ENCODE measurements around the gene VWDE. TPM values are rescaled to one million over a fixed set of nuclear protein-coding genes. Genes with fewer than 3 reads are reported as not detected.

VWDE gene
- total RNA-seq, 5 donors from 2014 or later (not counting 1 experiment from before 2014, with no cell fraction given): 0.13 to 5.0 (median 0.79) TPM

DNA sequence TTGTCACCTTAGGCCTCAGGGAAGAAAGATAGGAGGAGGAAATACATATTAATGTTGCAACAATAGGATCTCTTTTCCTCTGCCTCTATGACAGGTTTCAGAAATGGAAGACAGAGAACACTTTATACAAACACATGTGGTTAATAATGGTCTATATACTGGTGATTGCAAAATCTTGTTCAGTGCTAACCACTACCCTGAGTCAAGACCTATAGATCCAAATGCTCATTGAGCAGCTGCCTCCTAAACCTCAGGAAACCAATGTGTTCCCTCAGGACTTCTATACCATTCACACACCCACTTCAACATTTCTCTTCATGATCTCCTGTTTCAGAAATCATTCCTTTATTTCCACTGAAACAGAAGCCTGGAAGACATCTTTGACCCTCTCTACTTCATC is 32.5 kb upstream of the VWDE start:
- H3K9me3 Mint-ChIP-seq: no peaks in the 10 kb centered on the region
- Histone ChIP-seq H3K4me3 (ENCODE audit: control insufficient read depth in 1 of 2, extremely low read depth in 1 of 2, low read length in 1 of 2) (no peak overlapping the region), H3K9me3 (no peaks in the 10 kb centered on the region), H3K36me3 (ENCODE audit: control insufficient read depth in 2 of 2, extremely low read depth in 1 of 2, insufficient read depth in 1 of 2, low read length in 1 of 2) (no peaks in the 10 kb centered on the region), H3K27ac (ENCODE audit: low read length) (no peak overlapping the region), H3K27me3 (replicated peaks in 1 of 2; ENCODE audit: control insufficient read depth in 2 of 2, extremely low read depth in 1 of 2, insufficient read depth in 2 of 2, low read length in 1 of 2) (no peaks in the 10 kb centered on the region), H3K4me1 (ENCODE audit: control insufficient read depth in 1 of 2, extremely low read depth in 1 of 2, insufficient read depth in 2 of 2, low read length in 2 of 2) (no peaks in the 10 kb centered on the region)
- H3K27ac Mint-ChIP-seq: no peak overlapping the region
- ChIA-PET CTCF (interaction anchor here in 1 of 2 donors (0.6 kb wide), 1 partner anchor 1041 kb away, joined by 3 read pairs; no protein-coding TSS in a partner anchor), POLR2A (no interaction called here)
- no peak overlapping the region for H3K4me3 Mint-ChIP-seq
- no peaks in the 10 kb centered on the region for H3K4me1 Mint-ChIP-seq
- DNase-seq (no peak), ATAC-seq (replicated peaks in 1 of 4) (no peak)
- no peaks in the 10 kb centered on the region for H3K36me3 Mint-ChIP-seq
- peaks cover 4 to 9% of the 10 kb centered on the region in 2 donors for H3K27me3 Mint-ChIP-seq

DNA sequence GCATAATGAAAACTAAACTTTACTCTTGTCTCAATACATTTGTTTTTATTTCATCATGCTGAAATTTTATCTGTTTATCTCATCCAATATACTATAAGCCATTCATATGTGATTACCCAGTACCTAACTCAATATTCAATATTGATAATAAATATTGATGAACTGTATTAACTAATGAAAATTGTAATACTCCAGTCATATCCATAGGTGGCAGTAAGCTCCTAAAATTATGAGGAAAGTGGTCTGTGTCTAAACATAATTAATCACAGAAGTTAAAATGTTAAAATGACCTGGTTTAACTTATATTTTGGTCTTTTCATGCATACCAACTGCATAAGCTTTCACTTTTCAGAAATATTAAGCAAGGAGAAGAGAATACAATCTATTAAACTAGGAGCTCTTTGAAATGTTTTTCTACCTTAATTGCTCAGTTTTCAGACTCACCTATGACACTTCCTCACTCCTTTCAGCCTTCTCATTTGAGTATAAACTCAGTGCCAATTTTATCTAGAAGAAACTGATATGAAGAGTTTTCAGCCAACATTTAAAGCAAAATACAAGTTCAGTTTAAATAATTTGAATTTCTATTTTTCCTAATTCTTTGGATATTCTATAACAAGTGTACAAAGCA is 30.5 kb upstream of the VWDE start:
- Mint-ChIP-seq H3K4me1 (no peaks in the 10 kb centered on the region), H3K27me3 (peaks cover 3 to 14% of the 10 kb centered on the region in 2 donors), H3K9me3 (no peaks in the 10 kb centered on the region), H3K36me3 (no peaks in the 10 kb centered on the region), H3K27ac (no peak overlapping the region), H3K4me3 (no peak overlapping the region)
- ATAC-seq (replicated peaks in 1 of 4) (no peak), DNase-seq (no peak)
- no peaks in the 10 kb centered on the region for H3K36me3 ChIP-seq (ENCODE audit: control insufficient read depth in 2 of 2, extremely low read depth in 1 of 2, insufficient read depth in 1 of 2, low read length in 1 of 2)
- no peaks in the 10 kb centered on the region for H3K27me3 ChIP-seq (replicated peaks in 1 of 2; ENCODE audit: control insufficient read depth in 2 of 2, extremely low read depth in 1 of 2, insufficient read depth in 2 of 2, low read length in 1 of 2)
- ChIA-PET CTCF (interaction anchor here in 1 of 2 donors (0.6 to 1.2 kb wide), 4 partner anchors 24 to 56 kb away, joined by 3 to 6 read pairs (median 4); no protein-coding TSS in a partner anchor), POLR2A (interaction anchor here in 1 of 2 donors (0.6 kb wide), 1 partner anchor 14 kb away, joined by 4 read pairs; no protein-coding TSS in a partner anchor)
- no peaks in the 10 kb centered on the region for H3K4me1 ChIP-seq (ENCODE audit: control insufficient read depth in 1 of 2, extremely low read depth in 1 of 2, insufficient read depth in 2 of 2, low read length in 2 of 2)
- H3K4me3 ChIP-seq (ENCODE audit: control insufficient read depth in 1 of 2, extremely low read depth in 1 of 2, low read length in 1 of 2): no peak overlapping the region
- H3K27ac ChIP-seq (ENCODE audit: low read length): no peak overlapping the region
- no peaks in the 10 kb centered on the region for H3K9me3 ChIP-seq

DNA sequence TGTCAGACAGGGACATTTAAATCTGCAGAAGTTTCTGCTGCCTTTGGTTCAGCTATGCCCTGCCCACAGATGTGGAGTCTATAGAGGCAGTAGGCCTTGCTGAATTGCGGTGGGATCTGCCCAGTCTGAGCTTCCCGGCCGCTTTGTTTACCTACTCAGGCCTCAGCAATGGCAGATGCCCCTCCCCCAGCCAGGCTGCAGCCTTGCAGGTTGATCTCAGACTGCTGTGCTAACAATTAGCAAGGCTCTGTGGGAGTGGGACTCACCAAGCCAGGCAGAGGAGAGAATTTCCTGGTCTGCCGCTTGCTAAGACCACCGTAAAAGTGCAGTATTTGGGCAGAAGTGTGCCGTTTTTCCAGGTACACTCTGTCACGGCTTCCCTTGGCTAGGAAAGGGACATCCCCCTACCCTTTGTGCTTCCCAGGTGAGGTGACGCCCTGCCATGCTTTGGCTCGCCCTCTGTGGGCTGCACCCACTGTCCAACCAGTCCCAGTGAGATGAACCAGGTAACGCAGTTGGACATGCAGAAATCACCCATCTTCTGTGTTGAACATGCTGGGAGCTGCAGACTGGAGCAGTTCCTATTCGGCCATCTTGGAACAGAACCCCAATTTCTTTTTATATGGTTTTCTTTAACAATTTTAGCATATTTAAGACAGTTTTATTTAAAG is 28.4 kb upstream of the VWDE start:
- peaks cover 8 to 15% of the 10 kb centered on the region in 2 donors for H3K27me3 Mint-ChIP-seq
- ChIA-PET CTCF (no interaction called here), POLR2A (no interaction called here)
- WGBS (ENCODE audit: insufficient coverage): 87% methylated on average over 7 of the region's 11 CpGs
- no peaks in the 10 kb centered on the region for H3K4me1 Mint-ChIP-seq
- Histone ChIP-seq H3K36me3 (ENCODE audit: control insufficient read depth in 2 of 2, extremely low read depth in 1 of 2, insufficient read depth in 1 of 2, low read length in 1 of 2) (no peaks in the 10 kb centered on the region), H3K4me1 (ENCODE audit: control insufficient read depth in 1 of 2, extremely low read depth in 1 of 2, insufficient read depth in 2 of 2, low read length in 2 of 2) (no peaks in the 10 kb centered on the region), H3K4me3 (ENCODE audit: control insufficient read depth in 1 of 2, extremely low read depth in 1 of 2, low read length in 1 of 2) (no peak overlapping the region), H3K9me3 (no peaks in the 10 kb centered on the region), H3K27ac (ENCODE audit: low read length) (no peak overlapping the region), H3K27me3 (replicated peaks in 1 of 2; ENCODE audit: control insufficient read depth in 2 of 2, extremely low read depth in 1 of 2, insufficient read depth in 2 of 2, low read length in 1 of 2) (no peaks in the 10 kb centered on the region)
- no peak overlapping the region for H3K27ac Mint-ChIP-seq
- ATAC-seq (replicated peaks in 1 of 4): no peak
- no peak for DNase-seq
- H3K36me3 Mint-ChIP-seq: no peaks in the 10 kb centered on the region
- H3K9me3 Mint-ChIP-seq: peaks cover 0 to 7% (median 0%) of the 10 kb centered on the region in 3 donors
- H3K4me3 Mint-ChIP-seq: no peak overlapping the region

DNA sequence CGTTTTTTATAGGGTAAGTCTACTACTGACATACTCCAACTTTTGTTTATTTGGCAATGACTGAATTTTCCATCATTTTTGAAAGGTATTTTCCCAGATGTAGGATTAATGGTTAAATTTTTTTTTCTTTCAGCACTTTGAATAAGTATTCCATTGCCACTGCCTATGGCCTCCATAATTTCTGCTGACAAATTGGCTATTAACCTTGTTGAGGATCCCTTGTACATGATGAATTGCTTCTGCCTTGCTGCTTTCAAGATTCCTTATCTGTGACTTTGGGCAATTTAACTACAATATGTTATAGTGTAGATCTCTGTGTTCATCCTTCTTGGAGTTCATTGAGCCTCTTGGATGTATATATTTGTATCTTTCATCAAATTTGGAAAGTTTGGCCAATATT is 21.6 kb upstream of the VWDE start:
- peaks cover 0 to 2% of the 10 kb centered on the region in 2 experiments for H3K27me3 ChIP-seq (replicated peaks in 1 of 2; ENCODE audit: control insufficient read depth in 2 of 2, extremely low read depth in 1 of 2, insufficient read depth in 2 of 2, low read length in 1 of 2)
- CTCF ChIA-PET: no interaction called here
- no peak for ATAC-seq (replicated peaks in 1 of 4)
- Mint-ChIP-seq H3K4me3 (no peak overlapping the region), H3K36me3 (no peaks in the 10 kb centered on the region), H3K27me3 (peaks cover 10 to 11% of the 10 kb centered on the region in 2 donors), H3K9me3 (peaks cover 0 to 7% (median 5%) of the 10 kb centered on the region in 3 donors), H3K4me1 (no peaks in the 10 kb centered on the region), H3K27ac (no peak overlapping the region)
- POLR2A ChIA-PET: no interaction called here
- H3K36me3 ChIP-seq (ENCODE audit: control insufficient read depth in 2 of 2, extremely low read depth in 1 of 2, insufficient read depth in 1 of 2, low read length in 1 of 2): no peaks in the 10 kb centered on the region
- DNase-seq: no peak
- no peaks in the 10 kb centered on the region for H3K4me1 ChIP-seq (ENCODE audit: control insufficient read depth in 1 of 2, extremely low read depth in 1 of 2, insufficient read depth in 2 of 2, low read length in 2 of 2)
- H3K27ac ChIP-seq (ENCODE audit: low read length): no peak overlapping the region
- no peaks in the 10 kb centered on the region for H3K9me3 ChIP-seq
- no peak overlapping the region for H3K4me3 ChIP-seq (ENCODE audit: control insufficient read depth in 1 of 2, extremely low read depth in 1 of 2, low read length in 1 of 2)
- WGBS (ENCODE audit: insufficient coverage): no CpG with 5 or more reads among the region's 1 CpG

DNA sequence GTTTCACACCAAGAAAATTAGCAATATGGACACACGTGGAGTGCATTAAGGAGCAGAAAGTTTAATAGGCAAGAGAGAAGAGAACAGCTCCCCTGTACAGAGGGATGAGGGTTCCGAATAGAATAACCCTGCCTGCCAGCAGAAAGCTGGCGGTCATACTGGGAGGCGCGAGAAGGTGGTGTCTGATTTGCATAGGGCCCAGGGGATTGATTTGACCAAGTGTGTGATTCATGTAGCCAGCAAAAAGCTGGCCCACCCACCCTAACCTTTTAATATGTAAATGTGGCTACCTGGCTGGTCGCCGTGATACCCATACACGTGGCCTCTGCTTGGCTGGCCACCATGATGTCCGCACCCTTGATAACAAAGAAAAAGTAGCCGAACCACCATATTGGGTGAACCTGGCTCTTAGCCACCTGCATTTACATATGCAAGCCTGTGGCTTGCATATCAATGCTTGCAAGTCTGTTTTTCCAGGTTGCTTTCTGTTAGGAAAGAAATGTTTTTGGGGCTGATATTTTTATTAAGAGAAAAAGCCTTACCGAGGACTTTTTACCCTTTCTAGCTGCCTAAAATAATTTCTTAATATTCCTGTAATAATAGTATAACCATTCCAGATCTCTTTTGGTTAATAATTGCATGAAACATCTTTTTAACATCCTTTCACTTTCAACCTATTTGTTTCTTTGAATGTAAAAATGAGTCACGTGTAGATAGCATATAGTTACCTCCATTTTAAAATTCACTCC is 20.5 kb upstream of the VWDE start:
- no peak overlapping the region for H3K27ac Mint-ChIP-seq
- ChIA-PET POLR2A (no interaction called here), CTCF (no interaction called here)

DNA sequence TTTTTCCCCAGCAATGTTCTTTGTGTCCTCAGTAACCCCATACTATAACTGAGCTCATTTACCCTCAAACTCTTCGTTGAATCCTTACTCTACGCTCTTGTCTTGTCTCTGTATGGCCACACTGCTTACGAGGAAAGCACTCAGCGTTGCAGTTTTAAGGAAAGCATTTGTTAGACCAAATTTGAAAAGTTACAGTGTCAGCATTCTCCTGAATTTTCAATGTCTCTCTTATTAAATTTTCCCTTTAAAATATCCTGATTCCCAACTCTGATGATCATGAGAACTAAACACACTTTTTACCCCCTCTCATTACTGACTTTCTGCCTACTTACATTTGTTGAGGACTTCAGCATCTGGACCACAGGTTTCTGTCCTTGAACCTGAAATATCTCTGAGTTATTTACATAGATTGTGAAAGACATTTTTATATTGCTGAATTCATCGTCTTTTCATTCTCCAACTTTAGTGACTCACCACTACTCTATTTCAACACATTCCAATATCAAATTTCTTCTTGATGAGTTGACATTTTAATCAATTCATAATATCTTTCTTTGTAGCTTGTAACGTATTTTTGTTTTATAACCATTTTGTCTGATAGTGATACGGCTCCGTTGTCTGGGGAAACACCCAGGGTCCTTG is 19.8 kb upstream of the VWDE start:
- H3K27ac ChIP-seq (ENCODE audit: low read length): no peak overlapping the region
- H3K4me1 ChIP-seq (ENCODE audit: control insufficient read depth in 1 of 2, extremely low read depth in 1 of 2, insufficient read depth in 2 of 2, low read length in 2 of 2): no peaks in the 10 kb centered on the region
- ATAC-seq (replicated peaks in 1 of 4): no peak
- H3K36me3 Mint-ChIP-seq: no peaks in the 10 kb centered on the region
- H3K4me3 ChIP-seq (ENCODE audit: control insufficient read depth in 1 of 2, extremely low read depth in 1 of 2, low read length in 1 of 2): no peak overlapping the region
- H3K27ac Mint-ChIP-seq: no peak overlapping the region
- peaks cover 0 to 7% (median 5%) of the 10 kb centered on the region in 3 donors for H3K9me3 Mint-ChIP-seq
- H3K27me3 ChIP-seq (replicated peaks in 1 of 2; ENCODE audit: control insufficient read depth in 2 of 2, extremely low read depth in 1 of 2, insufficient read depth in 2 of 2, low read length in 1 of 2): peaks cover 0 to 2% of the 10 kb centered on the region in 2 experiments
- no peaks in the 10 kb centered on the region for H3K36me3 ChIP-seq (ENCODE audit: control insufficient read depth in 2 of 2, extremely low read depth in 1 of 2, insufficient read depth in 1 of 2, low read length in 1 of 2)
- POLR2A ChIA-PET: no interaction called here
- H3K27me3 Mint-ChIP-seq: peaks cover 8% of the 10 kb centered on the region in 2 donors
- no peaks in the 10 kb centered on the region for H3K9me3 ChIP-seq
- no peaks in the 10 kb centered on the region for H3K4me1 Mint-ChIP-seq
- CTCF ChIA-PET: no interaction called here
- no peak for DNase-seq
- WGBS (ENCODE audit: insufficient coverage): 82% methylated on average over 7 of the region's 8 CpGs
- H3K4me3 Mint-ChIP-seq: no peak overlapping the region

More for the DNA sequence above, 20.5 kb upstream of the VWDE start:
- Mint-ChIP-seq H3K27me3 (peaks cover 6 to 8% of the 10 kb centered on the region in 2 donors), H3K4me1 (no peaks in the 10 kb centered on the region), H3K36me3 (no peaks in the 10 kb centered on the region), H3K4me3 (no peak overlapping the region), H3K9me3 (peaks cover 0 to 7% (median 5%) of the 10 kb centered on the region in 3 donors)
- Histone ChIP-seq H3K4me1 (ENCODE audit: control insufficient read depth in 1 of 2, extremely low read depth in 1 of 2, insufficient read depth in 2 of 2, low read length in 2 of 2) (no peaks in the 10 kb centered on the region), H3K27ac (ENCODE audit: low read length) (no peak overlapping the region), H3K4me3 (ENCODE audit: control insufficient read depth in 1 of 2, extremely low read depth in 1 of 2, low read length in 1 of 2) (no peak overlapping the region), H3K9me3 (no peaks in the 10 kb centered on the region), H3K27me3 (replicated peaks in 1 of 2; ENCODE audit: control insufficient read depth in 2 of 2, extremely low read depth in 1 of 2, insufficient read depth in 2 of 2, low read length in 1 of 2) (peaks cover 0 to 2% of the 10 kb centered on the region in 2 experiments), H3K36me3 (ENCODE audit: control insufficient read depth in 2 of 2, extremely low read depth in 1 of 2, insufficient read depth in 1 of 2, low read length in 1 of 2) (no peaks in the 10 kb centered on the region)
- WGBS (ENCODE audit: insufficient coverage): 79% methylated on average over 5 of the region's 12 CpGs
- DNase-seq: no peak
- no peak for ATAC-seq (replicated peaks in 1 of 4)

Data from T-cell (primary cell).